GM12892 (cell line): ENCODE results near the gene CAP2.

Experiments used
- DNase-seq: peaks from one replicate; pipeline ENCODE4 v3.0.0; 2011; ENCODE audit not compliant: insufficient read length
- FAIRE-seq: peaks from 2 replicates; lab custom pipeline; 2011; peaks lifted over from hg19 to GRCh38; lab: Jason Lieb, UNC
- POLR2A ChIP-seq: IDR thresholded peaks from 2 replicates; pipeline ENCODE4 v1.6.1; 2011; ENCODE audit warnings: low read depth, low read length, control low read depth
- POLR2AphosphoS5 ChIP-seq: IDR thresholded peaks from 2 replicates; pipeline ENCODE4 v1.6.1; 2011; ENCODE audit warnings: low read depth, low read length, control low read depth
- TAF1 ChIP-seq: IDR thresholded peaks from 2 replicates; pipeline ENCODE4 v1.6.1; 2011; ENCODE audit warnings: low read depth, mild to moderate bottlenecking, control low read depth, low read length, borderline replicate concordance

Gene CAP2

DNA sequence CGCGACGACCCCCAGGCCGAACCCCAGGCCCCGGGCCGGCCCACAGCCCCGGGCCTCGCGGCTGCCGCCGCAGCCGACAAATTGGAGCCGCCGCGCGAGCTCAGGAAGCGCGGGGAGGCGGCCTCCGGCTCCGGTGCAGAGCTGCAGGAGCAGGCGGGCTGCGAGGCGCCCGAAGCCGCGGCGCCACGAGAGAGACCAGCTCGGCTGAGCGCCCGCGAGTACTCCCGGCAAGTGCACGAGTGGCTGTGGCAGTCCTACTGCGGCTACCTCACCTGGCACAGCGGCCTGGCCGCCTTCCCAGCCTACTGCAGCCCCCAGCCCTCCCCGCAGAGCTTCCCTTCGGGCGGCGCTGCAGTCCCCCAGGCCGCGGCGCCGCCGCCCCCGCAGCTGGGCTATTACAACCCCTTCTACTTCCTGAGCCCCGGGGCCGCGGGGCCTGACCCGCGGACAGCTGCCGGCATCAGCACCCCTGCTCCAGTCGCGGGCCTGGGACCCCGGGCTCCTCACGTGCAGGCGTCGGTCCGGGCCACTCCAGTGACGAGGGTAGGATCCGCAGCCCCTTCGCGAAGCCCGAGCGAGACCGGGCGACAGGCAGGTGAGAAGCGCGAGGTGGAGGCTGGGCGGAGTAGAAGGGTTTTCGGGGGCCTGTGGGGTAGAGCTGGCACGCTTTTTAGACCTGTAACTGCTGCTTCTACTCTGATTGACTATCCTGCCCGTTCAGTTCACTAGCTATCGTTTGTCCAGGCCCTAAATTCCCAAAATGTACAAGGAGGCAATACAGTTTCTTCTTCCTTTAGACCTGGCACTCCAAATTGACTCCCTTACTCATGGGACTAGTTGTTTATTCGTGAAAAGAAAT is 207.4 kb downstream of the CAP2 start:
- FAIRE-seq (no peak), DNase-seq (peak; percentile 27)
- TF ChIP-seq POLR2A (peak; percentile 24; the same call in 1 of the 2 replicates), TAF1 (no peak), POLR2AphosphoS5 (no peak)

GRCh38 chr6:17601386-17601703 is 207.9 kb downstream of the CAP2 start:
- DNase-seq, result no peak
- no peak for TF ChIP-seq POLR2AphosphoS5
- no peak for TF ChIP-seq POLR2A
- no peak for TF ChIP-seq TAF1
- FAIRE-seq, result no peak

- DNase-seq, result no peak
- no peak for TF ChIP-seq POLR2AphosphoS5
- TF ChIP-seq POLR2A, result no peak
- FAIRE-seq, result no peak
Observed at GRCh38 chr6:17602888-17603287, 209.5 kb downstream of the CAP2 start.

- TF ChIP-seq TAF1 (no peak), POLR2A (no peak), POLR2AphosphoS5 (no peak)
- DNase-seq (no peak), FAIRE-seq (no peak)
Observed at GRCh38 chr6:17606606-17607005, 213.2 kb downstream of the CAP2 start.
